ENCODE results near the gene SYT15B. TPM values are rescaled to one million over a fixed set of nuclear protein-coding genes. Genes with fewer than 3 reads are reported as not detected.
"Not testable (repeated sequence)": the region's sequence is repeated elsewhere in the genome, so short reads cannot be mapped to it uniquely, and the experiment has no call there.

SYT15B gene
- polyA plus RNA-seq, result 1 to 10 TPM in 2 of 3 donors, under 1 TPM in 1; 0.45 to 5.2 (median 1.7) TPM

DNA sequence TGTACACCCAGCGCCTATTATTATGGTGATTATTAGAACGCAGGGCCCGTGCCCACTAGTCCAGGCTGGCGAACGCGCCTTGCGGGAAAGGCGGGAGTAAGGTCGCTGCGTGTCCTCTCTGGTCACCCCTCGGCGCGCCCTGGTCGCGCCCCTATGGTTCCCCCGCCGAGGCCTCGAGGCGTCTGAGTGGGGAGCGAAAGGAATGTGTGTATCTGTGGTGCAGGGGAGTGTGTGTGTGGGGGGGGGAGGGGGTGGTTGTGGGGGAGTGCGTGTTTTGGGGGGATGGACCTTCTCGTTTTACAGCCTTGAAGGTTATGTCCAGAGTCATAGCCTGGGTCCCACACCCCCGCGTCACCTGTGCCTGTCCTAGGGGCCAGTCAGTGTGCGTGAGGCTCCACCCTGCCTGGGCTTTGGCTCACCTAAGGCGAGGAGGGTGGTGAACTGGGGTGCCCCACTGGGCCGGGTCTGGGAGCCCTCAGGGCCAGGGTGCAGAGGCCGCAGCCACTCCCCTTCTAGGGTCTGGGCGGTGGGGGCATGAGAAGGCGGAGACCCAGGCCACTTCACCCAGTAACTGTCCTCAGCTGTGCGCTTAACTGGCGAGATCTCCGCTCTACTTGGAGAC lies at the start of gene SYT15B:
Gene SYT15B (minus strand): TSS at position 39 of the 622 bp plus-strand sequence. CDS start 952 bp downstream, outside the sequence.
- H3K27ac ChIP-seq (ENCODE audit: low read depth, low read length), result not testable (repeated sequence)
- WGBS, 3 donors, result 58 to 68% (median 68%) methylated on average over 16 to 26 of the region's 33 CpGs

DNA sequence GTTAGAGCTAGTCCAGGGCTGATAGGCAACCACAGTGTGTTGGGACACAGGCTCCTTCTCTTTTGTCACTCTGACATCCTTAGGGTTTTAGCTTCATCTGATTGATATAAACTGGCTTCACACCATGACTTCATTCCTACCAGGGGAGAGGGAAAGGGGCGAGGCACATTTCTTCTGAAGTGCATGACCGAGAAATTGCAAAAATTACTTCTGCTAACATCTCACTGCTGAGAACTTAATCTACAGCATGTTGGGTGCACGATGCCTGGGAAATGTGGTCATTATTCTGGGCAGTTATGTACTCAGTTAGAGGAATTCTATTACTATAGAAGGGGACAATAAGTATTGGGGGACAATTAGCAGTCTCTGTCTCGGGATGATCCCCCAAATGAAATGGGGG lies 16.2 kb upstream of the SYT15B start:
- 45 to 89% (median 87%) methylated on average over 2 to 3 of the region's 4 CpGs for WGBS, 3 donors
- H3K27ac ChIP-seq (ENCODE audit: low read depth, low read length), result not testable (repeated sequence)

GRCh38 chr10:47775361-47776231 lies 12.2 kb upstream of the SYT15B start:
- H3K27ac ChIP-seq (ENCODE audit: low read depth, low read length), result not testable (repeated sequence)
- 7 to 27% (median 14%) methylated on average over 4 of the region's 6 CpGs for WGBS, 3 donors

DNA sequence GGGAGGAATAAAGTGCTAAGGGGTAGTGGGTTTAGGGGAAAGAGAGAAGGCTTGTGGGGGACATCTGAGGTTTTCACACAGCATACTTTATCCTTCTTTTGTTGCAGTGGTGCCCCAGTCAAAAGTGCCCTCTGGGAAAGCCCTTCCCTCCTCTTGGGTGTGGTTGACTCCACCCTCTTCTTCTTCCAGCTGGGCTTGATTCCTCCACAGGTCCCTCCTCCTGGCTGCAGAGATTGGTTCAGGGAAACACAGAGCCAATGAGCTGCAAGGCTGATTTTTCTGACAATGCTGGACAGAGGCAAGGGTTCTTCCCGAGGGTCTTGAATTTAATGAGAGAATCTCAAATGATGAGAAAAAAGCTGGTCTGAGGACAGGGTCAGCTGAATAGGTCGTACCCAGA lies 7.4 kb upstream of the SYT15B start:
- H3K27ac ChIP-seq (ENCODE audit: low read depth, low read length), result not testable (repeated sequence)
- WGBS, 3 donors, result no CpG with 5 or more reads among the region's 2 CpGs

GRCh38 chr10:47768578-47769115 lies 5.3 kb upstream of the SYT15B start:
- not testable (repeated sequence) for H3K27ac ChIP-seq (ENCODE audit: low read depth, low read length)
- 69 to 81% (median 74%) methylated on average over 6 of the region's 7 CpGs for WGBS, 3 donors

- 55 to 100% (median 75%) methylated on average over 1 to 2 of the region's 3 CpGs for WGBS, 3 donors
- H3K27ac ChIP-seq (ENCODE audit: low read depth, low read length), result not testable (repeated sequence)
Measured at GRCh38 chr10:47768085-47768484, 4.7 kb upstream of the SYT15B start.

- 48 to 68% (median 55%) methylated on average over 2 to 3 of the region's 5 CpGs for WGBS, 3 donors
Measured at GRCh38 chr10:47767236-47767635, 3.8 kb upstream of the SYT15B start.

DNA sequence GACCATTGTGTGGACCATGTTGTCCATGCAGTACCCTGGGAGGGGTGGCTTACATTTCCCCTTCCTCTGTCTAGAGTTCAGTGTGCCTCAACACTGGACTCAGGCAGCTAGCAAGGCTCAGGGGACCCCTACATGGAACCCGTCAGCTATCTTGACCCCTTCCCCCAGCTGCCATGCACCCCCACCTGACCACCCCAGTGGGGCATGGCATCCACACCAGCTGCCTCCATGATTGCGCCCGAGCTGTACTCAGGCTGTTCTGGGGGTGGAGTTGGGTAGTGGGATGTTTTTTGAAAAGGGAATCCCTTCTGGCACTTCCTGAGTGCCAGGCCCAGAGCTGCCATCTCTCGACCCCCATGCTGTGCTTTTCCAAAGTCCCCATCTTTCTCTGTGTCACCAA lies 1.8 kb upstream of the SYT15B start:
- not testable (repeated sequence) for H3K27ac ChIP-seq (ENCODE audit: low read depth, low read length)
- 80 to 96% (median 88%) methylated on average over 2 to 3 of the region's 4 CpGs for WGBS, 3 donors

More at GRCh38 chr10:47767236-47767635, 3.8 kb upstream of the SYT15B start:
- not testable (repeated sequence) for H3K27ac ChIP-seq (ENCODE audit: low read depth, low read length)

DNA sequence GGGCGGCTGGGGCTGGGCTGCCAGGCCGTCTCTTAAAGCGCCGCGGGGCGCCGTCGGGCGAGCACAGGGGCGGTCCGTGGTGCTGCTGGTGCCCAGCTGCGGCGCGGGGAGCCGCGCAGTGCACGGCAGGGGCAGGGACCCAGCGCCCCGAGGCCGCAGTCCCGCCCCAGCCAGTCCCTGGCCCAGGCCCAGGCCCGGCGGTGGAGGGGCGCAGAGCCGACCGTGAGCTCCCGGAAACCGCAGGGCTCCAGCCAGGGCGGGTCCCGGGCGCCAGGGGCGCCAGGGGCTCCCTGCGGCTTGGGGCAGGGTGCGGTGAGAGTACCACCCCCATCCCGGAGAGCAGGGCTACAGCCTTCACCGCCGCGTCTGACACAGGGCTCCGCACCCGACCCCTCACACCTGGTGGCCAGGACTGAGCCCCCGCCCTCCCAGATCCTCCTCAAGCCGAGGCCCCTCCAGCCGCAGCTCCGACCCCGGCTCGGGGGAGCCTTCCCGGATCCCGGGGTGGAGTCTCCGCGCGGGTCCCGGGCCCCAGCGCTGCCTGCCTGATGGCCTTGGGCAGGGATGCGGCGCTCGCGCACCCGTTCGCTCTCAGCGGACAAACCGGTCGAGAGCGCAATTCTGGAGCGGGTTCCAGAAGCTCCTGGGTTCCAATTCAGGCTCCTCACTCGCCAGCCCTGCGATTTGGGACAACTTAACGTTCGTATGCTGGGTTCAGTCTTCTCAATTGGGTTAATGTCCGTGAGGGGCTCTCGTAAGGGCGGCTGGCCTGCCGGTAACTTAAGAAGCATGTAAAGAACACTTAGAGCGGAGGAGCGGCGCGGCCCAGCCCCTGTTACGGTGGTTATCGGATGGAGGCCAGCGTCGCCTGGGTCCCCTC lies 478 bp downstream of the SYT15B start:
- H3K27ac ChIP-seq (ENCODE audit: low read depth, low read length), result not testable (repeated sequence)
- 4 to 6% (median 6%) methylated on average over 27 to 53 of the region's 80 CpGs for WGBS, 3 donors

GRCh38 chr10:47758855-47759254 lies 4.5 kb downstream of the SYT15B start:
- H3K27ac ChIP-seq (ENCODE audit: low read depth, low read length), result not testable (repeated sequence)
- 64 to 80% methylated on average over 1 to 4 of the region's 11 CpGs; no CpG with 5 or more reads in 1 of the 3 donors for WGBS, 3 donors

GRCh38 chr10:47756169-47756568 lies 7.2 kb downstream of the SYT15B start:
- H3K27ac ChIP-seq (ENCODE audit: low read depth, low read length), result not testable (repeated sequence)
- WGBS, 3 donors, result no CpG with 5 or more reads among the region's 13 CpGs

GRCh38 chr10:47753871-47754270 lies 9.5 kb downstream of the SYT15B start:
- WGBS, 3 donors, result no CpG with 5 or more reads among the region's 24 CpGs
- H3K27ac ChIP-seq (ENCODE audit: low read depth, low read length), result not testable (repeated sequence)

DNA sequence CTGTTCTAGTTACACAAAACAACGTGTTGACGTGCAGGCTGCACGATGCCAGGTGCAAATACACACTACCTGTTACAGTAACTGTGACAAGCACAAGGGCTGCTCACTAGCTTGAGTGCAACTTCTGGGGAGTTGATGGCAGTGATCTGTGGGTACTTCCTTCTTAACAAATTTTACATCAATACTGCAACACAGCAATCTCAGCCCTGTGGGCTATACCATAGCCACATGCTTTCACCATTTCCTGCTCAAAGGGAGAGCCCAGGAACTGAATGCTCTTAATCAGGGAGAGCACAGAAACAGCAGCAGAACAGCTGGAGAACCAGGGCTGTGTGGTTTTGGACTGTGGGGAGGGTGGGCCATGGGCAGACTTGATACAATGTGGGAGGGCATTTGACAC lies 10.2 kb downstream of the SYT15B start:
- WGBS, 3 donors, result 43 to 80% (median 50%) methylated on average over 1 of the region's 3 CpGs

GRCh38 chr10:47751821-47752220 lies 11.6 kb downstream of the SYT15B start:
- WGBS, 3 donors, result no CpG with 5 or more reads among the region's 3 CpGs
- H3K27ac ChIP-seq (ENCODE audit: low read depth, low read length), result not testable (repeated sequence)

More for the DNA sequence above, 10.2 kb downstream of the SYT15B start:
- H3K27ac ChIP-seq (ENCODE audit: low read depth, low read length), result not testable (repeated sequence)

- not testable (repeated sequence) for H3K27ac ChIP-seq (ENCODE audit: low read depth, low read length)
- no CpG with 5 or more reads among the region's 8 CpGs for WGBS, 3 donors
Measured at GRCh38 chr10:47750360-47750759, 13.0 kb downstream of the SYT15B start.

DNA sequence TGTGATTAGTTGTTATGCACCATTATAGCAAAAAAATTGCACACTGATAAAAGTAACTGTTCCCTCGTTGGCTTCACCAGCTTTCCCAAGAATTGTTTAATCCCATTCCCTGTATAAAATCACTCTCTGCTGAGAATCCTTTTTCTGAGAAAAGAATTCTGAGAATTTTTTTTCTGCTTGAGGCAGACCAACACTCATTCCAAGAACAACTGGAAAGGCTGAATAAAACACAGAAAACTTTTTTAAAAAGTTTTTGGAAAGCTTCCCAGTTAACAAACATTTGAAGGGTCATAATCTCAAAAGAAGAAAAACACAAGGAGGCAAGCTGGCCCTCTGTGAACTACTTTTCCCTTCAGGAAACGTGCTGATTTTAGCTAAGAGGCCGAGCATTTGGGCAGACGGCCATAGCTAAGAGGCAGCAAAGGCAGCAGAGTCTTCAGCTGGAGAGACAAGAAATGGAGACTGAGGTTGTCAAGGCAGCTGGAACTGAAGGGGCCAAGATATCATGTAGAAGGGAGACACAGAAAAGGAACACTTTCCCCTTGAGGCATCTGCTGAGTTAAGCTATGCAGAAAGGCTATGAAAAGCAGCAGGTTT lies 16.5 kb downstream of the SYT15B start:
- WGBS, 3 donors, result 0 to 35% (median 29%) methylated on average over 3 of the region's 4 CpGs
- not testable (repeated sequence) for H3K27ac ChIP-seq (ENCODE audit: low read depth, low read length)

DNA sequence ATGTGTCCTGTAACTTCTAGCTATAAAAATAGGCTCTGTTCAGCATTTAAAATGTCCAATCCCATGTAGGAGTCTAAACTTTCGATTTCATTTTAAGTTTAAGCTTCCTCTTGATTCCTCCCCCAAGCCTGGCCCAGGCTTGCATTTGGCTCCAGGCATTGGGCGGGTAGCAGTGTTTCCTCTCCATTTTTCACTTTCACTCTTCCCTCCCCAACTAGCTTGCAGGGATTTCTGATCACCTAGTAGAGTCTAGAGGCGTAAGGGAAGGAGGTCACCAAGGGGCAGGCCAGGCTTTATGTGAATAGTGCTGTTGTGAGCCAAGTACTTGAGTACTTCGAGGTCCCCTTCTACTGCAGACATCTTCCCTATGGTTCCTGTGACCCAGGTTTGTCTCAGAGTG lies 18.5 kb downstream of the SYT15B start:
- H3K27ac ChIP-seq (ENCODE audit: low read depth, low read length), result not testable (repeated sequence)
- WGBS, 3 donors, result 24 to 53% (median 39%) methylated on average over 1 of the region's 4 CpGs
